Endothelial cell of umbilical vein (primary cell): ENCODE measurements around the gene ACLY.

ENCODE experiments used
- CTCF ChIP-seq, 2 donors: IDR thresholded peaks; 1 replicate in 1 of 2; 2 replicates in 1 of 2; pipeline ENCODE4 v1.5.1; 2011; ENCODE audit warnings: low read length in 2 of 2, mild to moderate bottlenecking in 2 of 2, moderate library complexity in 2 of 2, control low read depth in 1 of 2, inconsistent platforms in 1 of 2, low read depth in 1 of 2; ENCODE audit not compliant: insufficient read depth in 1 of 2; ENCODE audit errors: extremely low read depth in 1 of 2
- GATA2 ChIP-seq: IDR thresholded peaks from 2 replicates; pipeline ENCODE4 v1.7.0; 2011; ENCODE audit warnings: low read depth, mild to moderate bottlenecking, moderate library complexity, mixed read lengths, low read length; ENCODE audit not compliant: insufficient read length, insufficient read depth
- MAX ChIP-seq: IDR thresholded peaks from 2 replicates; pipeline ENCODE4 v1.6.1; 2011; ENCODE audit not compliant: insufficient read depth, insufficient read length

DNA sequence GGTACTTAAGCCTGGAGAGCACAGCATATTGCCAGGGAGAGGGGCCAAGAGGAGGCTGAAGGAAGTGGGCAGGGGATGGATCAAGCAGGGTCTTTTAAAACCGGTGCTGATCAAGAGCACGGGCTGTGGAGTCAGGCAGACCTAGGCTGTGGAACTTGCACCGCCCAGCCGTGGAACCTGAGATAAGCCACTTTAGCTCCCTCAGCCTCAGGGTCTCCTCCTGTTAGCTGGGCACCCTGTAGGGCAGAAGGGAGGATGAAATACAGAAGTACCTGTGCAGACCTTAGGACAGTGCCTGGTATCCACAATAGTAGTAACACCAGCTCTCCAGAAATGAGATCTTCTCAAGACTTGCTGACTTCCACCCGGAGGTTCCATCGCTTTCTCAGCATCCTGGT lies 20.9 kb upstream of the ACLY start:
- TF ChIP-seq GATA2 = no peak
- TF ChIP-seq CTCF (IDR thresholded peaks at IDR 0.05; ENCODE audit: extremely low read depth in 1 of 2, insufficient read depth in 1 of 2, low read depth in 1 of 2, low read length in 2 of 2) = no peak
- TF ChIP-seq MAX = no peak
